Heart right ventricle (tissue), 16 donors: ENCODE data around the gene IQSEC3. TPM values are rescaled to one million over a fixed set of nuclear protein-coding genes. Genes with fewer than 3 reads are reported as not detected.

Experiments used
- ATAC-seq, 8 donors: fragments of 200-7000 bp; cut with Tn5 transposase; one replicate each; pipeline ENCODE4 v1.9.1; 2020; ENCODE audit warnings: mild to moderate bottlenecking in 8 of 8, moderate library complexity in 8 of 8, moderate number of reproducible peaks in 1 of 8
- DNase-seq, 2 donors: peaks; one replicate each; pipeline ENCODE4 v3.0.0-alpha.2; 2020
- H3K27ac ChIP-seq, 10 donors: fragments of 200-600 bp; sonication (generic) in 2 of 10; one replicate each; pipeline versions ENCODE4 v1.5.0 to v1.8.0; 2020 to 2022; ENCODE audit warnings: mild to moderate bottlenecking in 3 of 10
- H3K27me3 ChIP-seq, 7 donors: fragments of 200-600 bp; one replicate each; pipeline ENCODE4 v1.8.0; 2021 to 2022; ENCODE audit warnings: mild to moderate bottlenecking in 2 of 7
- H3K36me3 ChIP-seq, 9 donors: fragments of 200-600 bp; sonication (generic) in 1 of 9; one replicate each; pipeline versions ENCODE4 v1.5.0 to v1.8.0; 2020 to 2022; ENCODE audit warnings: mild to moderate bottlenecking in 2 of 9
- H3K4me1 ChIP-seq, 9 donors: fragments of 200-600 bp; sonication (generic) in 1 of 9; one replicate each; pipeline versions ENCODE4 v1.5.0 to v1.8.0; 2020 to 2022; ENCODE audit warnings: mild to moderate bottlenecking in 4 of 9
- H3K4me3 ChIP-seq, 10 donors: fragments of 200-600 bp; sonication (generic) in 2 of 10; one replicate each; pipeline versions ENCODE4 v1.5.0 to v1.8.0; 2020 to 2022; ENCODE audit warnings: mild to moderate bottlenecking in 7 of 10, moderate library complexity in 2 of 10
- H3K9me3 ChIP-seq, 11 donors: fragments of 200-600 bp in 10 of 11; sonication (generic) in 2 of 11; one replicate each; pipeline versions ENCODE4 v1.5.0 to v1.8.0; 2013 to 2022; ENCODE audit warnings: mild to moderate bottlenecking in 2 of 11, control low read depth in 1 of 11, moderate library complexity in 1 of 11
- CTCF ChIP-seq, 9 donors: fragments of 200-600 bp; sonication (generic) in 2 of 9; IDR thresholded peaks; one replicate each; pipeline versions ENCODE4 v1.5.0 to v1.8.0; 2021 to 2022; ENCODE audit warnings: antibody characterized with exemption in 9 of 9, mild to moderate bottlenecking in 5 of 9, moderate library complexity in 1 of 9
- whole genome bisulfite sequencing, 2 donors: extraction: QIAGEN DNeasy Blood & Tissue Kit; methylation state at CpG; one replicate each; pipeline ENCODE4 v1.1.7; 2013; ENCODE audit warnings: inconsistent platforms in 1 of 2; 5-methylcytosine and 5-hydroxymethylcytosine counted together
- intact Hi-C, 10 donors: fragments of 100-400 bp; cut with DNase I; formaldehyde crosslinking; loops; one replicate each; pipeline versions ENCODE4 v1.11.1 to v1.14.2; 2022
- polyA plus RNA-seq, 2 donors: library from polyadenylated mRNA; stranded (reverse); fragments of 200-250 nt; gene quantifications; one replicate each; pipeline ENCODE4 v1.2.3, GENCODE V29; 2013
- total RNA-seq, 10 donors: library from RNA; stranded (reverse); fragmentation: NEBNext Ultra II Directional in 3 of 10; extraction: Animal tissue kit (Norgen Biotek cat#: 25700) in 3 of 10; gene quantifications; one replicate each; pipeline versions ENCODE4 v1.2.1 to v1.2.4, GENCODE V29; 2021 to 2023
- donor health status: Arrhythmogenic right ventricular cardiomyopathy.
- donor health status: ischemic (EF 13 %, LVEDD 7.1; RV severe dilation, severe dysfunction).
- donor health status: healthy with polysubstance abuse.
- donor health status: DM: no; HTN: yes; CAD: no.
- donor health status: DM: no; HTN: no; CAD: no.
- donor health status: ischemic (EF 25% LVEDD 6.9; RV normal size, moderate dysfunction).
- donor health status: ischemic (EF 25% LVEDD 5.7; RV mildly dilated, moderate dysfunction).
- donor health status: healthy.
- donor health status: DM: yes; HTN: yes; CAD: no.
- donor health status: Ischemic cardiomyopathy.
- donor health status: ischemic (EF 35%, LVEDD 5.7; RV mildly dilated, moderate dysfunction).
- donor health status: nonischemic (EF 11% LVEDD 7.7; RV severe dilation, severe dysfunction).
- donor health status: DM: yes; HTN: yes; CAD: no.
- donor health status: PGD.
- donor health status: ischemic (EF 29% LVEDD 5.4; RV normal size, mild dysfunction).
- donor health status: nonischemic (EF 23%, LVEDD 6.1; RV moderate dilation, normal function).

Gene IQSEC3
- total and polyA plus RNA-seq, 12 donors = 0.30 to 2.7 (median 1.1) TPM

- Histone ChIP-seq H3K4me3 (no peak overlapping the region), H3K27ac (no peak overlapping the region), H3K4me1 (peaks cover 0 to 8% (median 7%) of the 10 kb centered on the region in 9 donors), H3K9me3 (no peaks in the 10 kb centered on the region), H3K27me3 (peaks cover 0 to 40% (median 9%) of the 10 kb centered on the region in 7 donors), H3K36me3 (no peaks in the 10 kb centered on the region)
- ATAC-seq (peak in 3 of 8 donors; percentile 31 to 63 (median 31)), DNase-seq (no peak)
- WGBS, 2 donors = 64 to 71% methylated on average over 15 of the region's 15 CpGs
- TF ChIP-seq CTCF (IDR thresholded peaks at IDR 0.05) = no peak
- intact Hi-C loops = no loop called here
Measured at GRCh38 chr12:202081-202731, 135.6 kb downstream of the IQSEC3 start.

- H3K27me3 ChIP-seq = peaks cover 0 to 40% (median 9%) of the 10 kb centered on the region in 7 donors
- 66 to 67% methylated on average over 16 of the region's 16 CpGs for WGBS, 2 donors
- peaks cover 0 to 8% (median 7%) of the 10 kb centered on the region in 9 donors for H3K4me1 ChIP-seq
- no peaks in the 10 kb centered on the region for H3K9me3 ChIP-seq
- peak overlapping the region; percentile 21 to 58 (median 50) for H3K4me3 ChIP-seq
- DNase-seq (no peak), ATAC-seq (no peak)
- intact Hi-C loops = no loop called here
- no peak for TF ChIP-seq CTCF (IDR thresholded peaks at IDR 0.05)
- H3K36me3 ChIP-seq = no peaks in the 10 kb centered on the region
- H3K27ac ChIP-seq = no peak overlapping the region
Measured at GRCh38 chr12:203074-203461, 136.5 kb downstream of the IQSEC3 start.

GRCh38 chr12:203462-204260, 137.1 kb downstream of the IQSEC3 start:
- ATAC-seq = peak; percentile 62 to 76 (median 64)
- Histone ChIP-seq H3K27ac (no peak overlapping the region), H3K36me3 (no peaks in the 10 kb centered on the region), H3K9me3 (no peaks in the 10 kb centered on the region), H3K4me3 (peak overlapping the region; percentile 21 to 58 (median 50)), H3K27me3 (peaks cover 0 to 40% (median 9%) of the 10 kb centered on the region in 7 donors), H3K4me1 (peaks cover 0 to 8% (median 7%) of the 10 kb centered on the region in 9 donors)
- no peak for DNase-seq
- 12 to 17% methylated on average over 76 to 84 of the region's 84 CpGs for WGBS, 2 donors
- peak in 7 of 9 donors; percentile 18 to 41 (median 23) for TF ChIP-seq CTCF (IDR thresholded peaks at IDR 0.05)
- intact Hi-C loops = no loop called here

- Histone ChIP-seq H3K27me3 (peaks cover 0 to 40% (median 9%) of the 10 kb centered on the region in 7 donors), H3K27ac (no peak overlapping the region), H3K4me1 (peaks cover 0 to 8% (median 7%) of the 10 kb centered on the region in 9 donors), H3K4me3 (peak overlapping the region in 5 of 10 donors; percentile 43 to 58 (median 49)), H3K36me3 (no peaks in the 10 kb centered on the region), H3K9me3 (no peaks in the 10 kb centered on the region)
- no peak for TF ChIP-seq CTCF (IDR thresholded peaks at IDR 0.05)
- ATAC-seq = peak in 1 of 8 donors; percentile 25
- intact Hi-C loops = no loop called here
- DNase-seq = no peak
- WGBS, 2 donors = 88 to 89% methylated on average over 11 of the region's 11 CpGs
Measured at GRCh38 chr12:204261-204678, 137.7 kb downstream of the IQSEC3 start.
